Dermis microvascular lymphatic vessel endothelial cell (primary cell): ENCODE results near the gene KDM3A. TPM values are rescaled to one million over a fixed set of nuclear protein-coding genes. Genes with fewer than 3 reads are reported as not detected.

ENCODE experiments used
- DNase-seq, 2 donors: peaks; one replicate each; pipeline versions ENCODE4 v3.0.0 to v3.0.0-alpha.2; 2010; ENCODE audit warnings: low read depth in 2 of 2
- total RNA-seq: library from RNA; depleted of rRNA; stranded (reverse); fragments of >200 nt; gene quantifications from 2 replicates; pipeline ENCODE4 v1.2.1, GENCODE V29; 2014

Gene KDM3A
- total RNA-seq, 1 donor from 2014 or later = 15.5 TPM

GRCh38 chr2:86430368-86430767, 10.8 kb upstream of the KDM3A start:
- no peak for DNase-seq

- DNase-seq = no peak
These were observed 8.0 kb upstream of the KDM3A start for GRCh38 chr2:86433137-86433536.

- DNase-seq = no peak
These were observed 6.9 kb upstream of the KDM3A start for GRCh38 chr2:86434290-86434689.

GRCh38 chr2:86435531-86435930, 5.6 kb upstream of the KDM3A start:
- DNase-seq = no peak

GRCh38 chr2:86436328-86436727, 4.8 kb upstream of the KDM3A start:
- DNase-seq = no peak

- DNase-seq = no peak
These were observed 1.1 kb upstream of the KDM3A start for GRCh38 chr2:86439879-86440630.

- DNase-seq = no peak
These were observed 266 bp downstream of the KDM3A start for GRCh38 chr2:86441392-86441881.

- DNase-seq = peak; percentile 36 to 76
These were observed 891 bp downstream of the KDM3A start for GRCh38 chr2:86441882-86442641.

GRCh38 chr2:86442642-86443005, 1.5 kb downstream of the KDM3A start:
- peak; percentile 88 to 95 for DNase-seq

- no peak for DNase-seq
These were observed 2.6 kb downstream of the KDM3A start for GRCh38 chr2:86443631-86444350.

GRCh38 chr2:86445436-86445835, 4.3 kb downstream of the KDM3A start:
- peak in 1 of 2 donors; percentile 8 for DNase-seq

- DNase-seq = no peak
These were observed 4.9 kb downstream of the KDM3A start for GRCh38 chr2:86446060-86446459.

- peak in 1 of 2 donors; percentile 67 for DNase-seq
These were observed 12.7 kb downstream of the KDM3A start for GRCh38 chr2:86453836-86454235.

- DNase-seq = no peak
These were observed 13.1 kb downstream of the KDM3A start for GRCh38 chr2:86454238-86454637.

GRCh38 chr2:86455181-86455580, 14.0 kb downstream of the KDM3A start:
- DNase-seq = no peak

GRCh38 chr2:86461042-86461743, 20.0 kb downstream of the KDM3A start:
- DNase-seq = no peak

- no peak for DNase-seq
These were observed 23.5 kb downstream of the KDM3A start for GRCh38 chr2:86464652-86465051.

GRCh38 chr2:86466306-86466705, 25.1 kb downstream of the KDM3A start:
- DNase-seq = no peak

GRCh38 chr2:86468162-86469033, 27.2 kb downstream of the KDM3A start:
- no peak for DNase-seq

GRCh38 chr2:86470890-86471289, 29.7 kb downstream of the KDM3A start:
- DNase-seq = no peak

- DNase-seq = no peak
These were observed 30.5 kb downstream of the KDM3A start for GRCh38 chr2:86471637-86472036.
